PC-3 (cell line): ENCODE data around the gene SH3PXD2A.

Experiments
- EZH2 ChIP-seq: fragments of 300-600 bp; sonication (generic); IDR thresholded peaks from one replicate; pipeline ENCODE4 v1.6.1; 2017; ENCODE audit warnings: antibody characterized with exemption, mild to moderate bottlenecking, low read length; ENCODE audit not compliant: unreplicated experiment
- EZH2phosphoT487 ChIP-seq: fragments of 300-600 bp; sonication (generic); IDR thresholded peaks from 2 replicates; pipeline ENCODE4 v1.6.1; 2018; ENCODE audit warnings: mild to moderate bottlenecking, antibody characterized with exemption, low read length, borderline replicate concordance
- TF ChIP-seq, protein P1 (sequence below): fragments of 300-600 bp; sonication (generic); conservative IDR thresholded peaks from 2 replicates; pipeline ENCODE4 v1.5.1; 2017; ENCODE audit warnings: antibody characterized with exemption, low read depth, mild to moderate bottlenecking, low read length

DNA sequence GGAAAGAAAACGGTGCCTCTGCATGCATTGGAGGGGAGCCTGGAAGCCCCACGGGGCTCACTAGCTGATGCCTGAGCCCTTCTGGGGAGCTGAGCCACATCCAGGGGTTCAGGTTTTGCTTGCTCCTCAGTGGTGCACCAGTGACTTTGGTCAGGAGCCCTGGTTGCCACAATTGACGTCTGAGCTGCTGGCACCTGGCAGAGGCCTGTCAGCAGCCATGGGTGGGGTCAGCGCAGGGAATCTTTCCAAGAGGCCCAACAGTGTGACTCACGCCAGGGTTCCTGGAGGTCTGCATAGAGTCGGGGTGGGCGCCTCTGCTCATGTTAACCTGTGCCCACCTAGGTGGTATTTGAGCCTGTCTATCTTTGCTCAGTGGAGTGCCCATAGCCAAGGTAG, 223.1 kb downstream of the SH3PXD2A start:
- TF ChIP-seq, protein P1, sequence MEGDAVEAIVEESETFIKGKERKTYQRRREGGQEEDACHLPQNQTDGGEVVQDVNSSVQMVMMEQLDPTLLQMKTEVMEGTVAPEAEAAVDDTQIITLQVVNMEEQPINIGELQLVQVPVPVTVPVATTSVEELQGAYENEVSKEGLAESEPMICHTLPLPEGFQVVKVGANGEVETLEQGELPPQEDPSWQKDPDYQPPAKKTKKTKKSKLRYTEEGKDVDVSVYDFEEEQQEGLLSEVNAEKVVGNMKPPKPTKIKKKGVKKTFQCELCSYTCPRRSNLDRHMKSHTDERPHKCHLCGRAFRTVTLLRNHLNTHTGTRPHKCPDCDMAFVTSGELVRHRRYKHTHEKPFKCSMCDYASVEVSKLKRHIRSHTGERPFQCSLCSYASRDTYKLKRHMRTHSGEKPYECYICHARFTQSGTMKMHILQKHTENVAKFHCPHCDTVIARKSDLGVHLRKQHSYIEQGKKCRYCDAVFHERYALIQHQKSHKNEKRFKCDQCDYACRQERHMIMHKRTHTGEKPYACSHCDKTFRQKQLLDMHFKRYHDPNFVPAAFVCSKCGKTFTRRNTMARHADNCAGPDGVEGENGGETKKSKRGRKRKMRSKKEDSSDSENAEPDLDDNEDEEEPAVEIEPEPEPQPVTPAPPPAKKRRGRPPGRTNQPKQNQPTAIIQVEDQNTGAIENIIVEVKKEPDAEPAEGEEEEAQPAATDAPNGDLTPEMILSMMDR: no peak
- TF ChIP-seq EZH2: no peak
- no peak for TF ChIP-seq EZH2phosphoT487
